GM10847 (cell line): Measurements from ENCODE around the gene PSMD8.

Experiments used
- POLR2A ChIP-seq: IDR thresholded peaks from 2 replicates; pipeline ENCODE4 v1.6.1; 2011; ENCODE audit not compliant: insufficient read length; ENCODE audit errors: extremely low read depth

Gene PSMD8

GRCh38 chr19:38381138-38381537 is 6.8 kb downstream of the PSMD8 start:
- TF ChIP-seq POLR2A: no peak

DNA sequence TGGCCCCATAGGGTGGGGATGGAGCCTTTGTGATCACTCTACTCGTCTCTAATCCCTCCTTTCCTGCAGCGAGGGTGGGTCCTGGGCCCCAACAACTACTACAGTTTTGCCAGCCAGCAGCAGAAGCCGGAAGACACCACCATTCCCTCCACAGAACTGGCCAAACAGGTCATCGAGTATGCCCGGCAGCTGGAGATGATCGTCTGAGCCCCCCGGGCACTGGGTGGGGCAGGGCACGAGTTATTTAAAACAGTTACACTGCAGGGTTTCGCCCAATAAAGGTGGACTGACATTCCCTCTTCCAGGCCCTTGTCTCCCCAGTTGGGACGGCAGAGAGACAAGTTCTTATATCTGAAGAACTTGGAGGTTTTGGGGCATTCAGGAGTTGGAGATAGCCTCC is 8.8 kb downstream of the PSMD8 start:
- TF ChIP-seq POLR2A: no peak

DNA sequence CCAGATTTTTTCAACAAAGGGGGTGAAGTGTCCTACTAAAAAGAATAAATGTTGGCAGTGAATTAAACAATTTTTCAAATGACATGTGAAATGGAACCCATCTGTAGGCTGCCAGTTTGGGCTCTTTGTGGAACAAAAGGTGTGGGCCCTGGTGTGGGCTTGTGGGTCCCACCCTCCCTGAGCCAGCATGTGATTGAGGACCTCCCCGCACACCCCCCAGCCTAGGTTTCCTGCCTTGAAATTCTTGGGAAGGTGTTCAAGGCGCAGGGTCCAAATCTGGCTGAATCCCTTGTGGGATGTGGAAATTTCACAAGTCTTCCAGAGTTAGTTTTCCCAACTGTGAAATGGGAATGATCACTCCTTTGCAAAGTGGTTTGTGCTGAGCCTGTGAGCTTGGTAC is 9.4 kb downstream of the PSMD8 start:
- TF ChIP-seq POLR2A: no peak

- no peak for TF ChIP-seq POLR2A
Measured at GRCh38 chr19:38384209-38385027, 10.0 kb downstream of the PSMD8 start.

- TF ChIP-seq POLR2A: no peak
Measured at GRCh38 chr19:38385057-38385803, 10.9 kb downstream of the PSMD8 start.

DNA sequence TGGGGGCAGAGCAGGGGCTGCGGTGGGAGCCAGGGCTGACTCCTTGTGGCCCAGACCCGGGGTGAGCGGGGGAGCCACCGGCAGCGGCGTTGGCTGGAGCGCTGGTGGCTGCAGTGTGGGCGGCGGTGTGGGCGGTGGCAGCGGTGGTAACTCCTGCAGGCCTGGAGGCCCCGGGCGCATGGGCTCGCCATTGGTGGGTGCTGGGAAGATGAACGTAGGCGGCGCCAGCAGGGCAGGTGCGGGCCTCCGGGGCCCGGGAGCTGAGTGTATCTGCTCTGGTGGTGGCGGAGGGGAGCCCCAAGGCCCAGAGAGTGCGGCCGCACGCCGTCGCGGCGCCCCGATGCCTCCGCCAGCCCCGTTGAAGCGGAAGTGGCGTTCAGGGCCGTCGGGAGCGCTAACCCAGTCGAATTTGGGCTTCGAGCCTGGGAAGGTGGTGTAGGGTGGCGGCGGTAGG is 11.5 kb downstream of the PSMD8 start:
- no peak for TF ChIP-seq POLR2A

DNA sequence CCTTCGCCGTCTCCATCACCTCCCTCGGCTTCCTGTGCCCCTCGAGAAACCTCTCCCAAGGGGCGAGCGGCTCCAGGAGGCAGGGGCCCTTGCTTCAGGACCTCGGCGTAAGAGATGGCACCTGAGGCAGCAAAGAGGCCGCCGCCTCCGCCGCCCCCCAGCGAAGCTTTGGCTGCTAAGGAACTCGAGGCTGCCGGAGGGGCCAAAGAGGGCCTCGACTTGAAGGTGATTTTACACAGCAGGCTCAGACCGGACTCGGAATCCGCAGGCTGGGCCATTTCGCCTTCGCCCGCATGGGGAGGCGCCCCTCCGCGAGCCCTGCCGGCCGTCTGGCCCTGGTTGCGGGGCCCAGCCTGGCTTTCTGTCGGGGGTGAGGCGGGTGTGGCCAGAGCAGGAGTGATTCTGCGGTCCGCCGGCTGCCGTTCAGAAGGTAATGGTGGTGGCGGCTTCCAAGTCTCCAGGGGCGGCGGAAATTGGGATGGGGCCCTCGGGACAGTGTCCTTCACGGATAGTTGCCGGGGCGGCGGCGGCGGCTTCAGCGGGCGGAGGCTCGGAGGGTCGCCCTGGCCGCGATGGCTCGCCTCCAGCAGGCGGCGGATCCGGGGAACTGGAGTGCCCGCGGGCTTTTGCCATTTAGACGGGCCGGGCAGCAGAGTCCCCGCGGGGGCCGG is 12.1 kb downstream of the PSMD8 start:
- no peak for TF ChIP-seq POLR2A

DNA sequence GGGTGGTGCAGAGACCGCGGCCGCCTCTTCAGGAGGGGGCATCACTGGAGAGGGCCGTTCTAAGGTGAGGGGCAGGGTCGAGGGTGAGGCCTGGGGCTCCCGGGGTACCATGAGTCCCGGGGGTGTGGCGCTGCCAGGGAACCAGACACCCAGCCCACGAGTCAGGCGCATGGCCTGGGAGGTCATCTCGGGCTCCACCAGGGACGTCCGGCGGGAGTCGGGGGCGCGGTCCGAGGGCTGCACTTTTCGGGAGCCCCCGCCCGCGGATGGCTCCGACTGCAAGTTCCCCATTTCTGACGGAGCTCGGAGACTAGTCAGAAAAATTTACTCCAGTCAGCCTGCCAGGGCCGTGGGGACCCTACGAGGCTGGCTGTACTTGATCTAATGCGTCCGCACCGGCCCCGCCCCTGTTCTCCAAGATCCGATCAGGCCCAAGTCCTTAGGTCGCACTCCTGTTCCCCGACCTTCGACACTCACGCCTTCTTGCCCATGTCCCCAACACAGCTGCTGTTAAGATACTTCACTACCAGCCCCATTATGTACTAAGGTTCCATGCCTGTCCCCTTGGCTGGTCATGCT is 12.7 kb downstream of the PSMD8 start:
- TF ChIP-seq POLR2A: no peak

- no peak for TF ChIP-seq POLR2A
Measured at GRCh38 chr19:38387550-38388348, 13.4 kb downstream of the PSMD8 start, which contains the start of gene GGN. TSS of gene GGN (minus strand) at chr19:38388034. CDS start at chr19:38387261, 773 bp downstream.

DNA sequence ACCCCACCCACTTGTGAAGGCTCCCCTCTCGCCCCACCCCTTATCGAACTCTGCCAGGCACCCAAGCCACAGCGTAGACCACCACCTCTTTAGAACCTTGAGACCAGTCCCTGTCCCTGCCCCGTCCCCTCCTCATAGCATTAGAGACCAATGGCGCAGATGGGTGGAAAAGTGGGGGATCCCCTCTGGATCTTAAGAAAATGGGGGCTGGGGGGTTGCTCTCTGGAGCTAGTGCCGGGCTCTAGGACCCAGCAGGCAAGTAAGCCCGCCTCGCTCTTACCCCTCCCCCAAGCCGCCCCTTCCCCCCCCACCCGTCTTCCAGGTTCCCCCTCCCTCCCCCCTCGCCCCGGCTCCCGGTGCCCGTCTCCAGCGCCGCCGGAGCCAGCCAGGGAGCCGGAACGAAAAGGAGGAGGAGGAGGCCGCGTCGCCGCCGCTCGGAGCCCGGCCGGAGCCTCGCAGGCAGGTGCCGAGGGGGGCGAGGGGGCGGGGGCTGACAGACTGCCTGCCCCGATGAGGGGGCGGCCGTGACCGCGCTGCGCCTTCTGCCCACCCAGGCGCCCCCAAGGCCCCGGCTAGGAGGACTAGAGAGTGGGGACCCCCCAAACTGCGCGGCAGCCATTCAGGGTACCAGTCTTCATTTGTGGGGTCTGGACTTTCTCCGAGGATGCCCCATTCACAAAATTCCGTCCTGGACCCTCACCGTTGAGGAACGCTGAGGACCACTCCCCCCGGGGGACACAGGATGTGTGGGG is 14.2 kb downstream of the PSMD8 start, which contains the start of gene SPRED3:
TSS of gene SPRED3 (plus strand) at position 349 of the 752 bp plus-strand sequence. CDS start 1,606 bp downstream, outside the sequence.
- TF ChIP-seq POLR2A: no peak

GRCh38 chr19:38389101-38389925 is 14.9 kb downstream of the PSMD8 start:
- no peak for TF ChIP-seq POLR2A

DNA sequence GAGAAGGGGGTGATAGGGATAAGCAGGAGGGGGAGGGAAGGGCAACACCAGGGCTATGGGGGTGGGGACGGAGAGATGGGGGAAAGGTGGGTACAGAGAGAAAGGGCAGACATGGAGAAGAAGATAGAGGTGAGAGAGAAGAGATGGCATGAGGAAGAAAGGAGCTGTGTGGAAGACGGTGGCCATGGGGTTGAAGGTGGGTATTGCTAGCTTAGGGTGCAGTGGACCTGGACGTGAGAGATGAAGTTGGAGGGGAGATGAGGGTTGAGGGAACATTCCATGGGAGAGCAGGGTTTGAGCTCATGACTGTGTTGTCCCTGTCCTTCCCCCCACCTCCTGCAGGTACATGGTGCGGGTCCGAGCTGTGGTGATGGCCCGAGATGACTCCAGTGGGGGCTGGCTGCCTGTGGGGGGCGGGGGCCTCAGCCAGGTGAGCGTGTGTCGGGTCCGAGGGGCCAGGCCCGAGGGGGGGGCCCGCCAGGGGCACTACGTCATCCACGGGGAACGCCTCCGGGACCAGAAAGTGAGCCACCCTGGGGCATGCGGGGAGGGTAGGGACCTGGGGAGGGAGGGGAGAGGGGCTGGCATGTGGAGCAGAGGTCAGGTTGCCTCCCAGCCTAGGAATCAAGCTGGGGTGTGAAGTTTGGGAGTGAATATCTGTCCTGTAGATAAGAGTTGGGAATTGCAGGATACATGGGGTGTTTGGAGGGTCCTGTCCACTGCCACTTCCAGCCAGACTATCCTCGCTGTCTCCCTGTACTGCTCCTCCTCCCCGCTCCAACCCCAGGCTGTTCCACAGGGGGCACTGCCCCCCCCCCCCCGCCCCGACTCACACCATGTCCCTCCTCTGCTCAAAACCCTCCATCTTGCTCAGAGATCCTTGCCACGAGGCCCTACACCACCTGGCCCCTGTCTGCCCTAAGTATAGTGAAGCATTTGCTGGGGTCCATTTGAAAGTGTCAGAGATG is 15.9 kb downstream of the PSMD8 start:
- no peak for TF ChIP-seq POLR2A
